ENCODE data around the gene THSD4.

GRCh38 chr15:71501344-71502076, 386.2 kb downstream of the THSD4 start:
- TF ChIP-seq CTCF (optimal IDR thresholded peaks at IDR 0.05 in 1 of 3, IDR thresholded peaks at IDR 0.05 in 1 of 3, conservative IDR thresholded peaks at IDR 0.05 in 1 of 3; ENCODE audit: extremely low read depth in 1 of 3, insufficient read depth in 2 of 3, low read length in 3 of 3) (no peak), EZH2 (IDR thresholded peaks at IDR 0.05; ENCODE audit: low read length) (no peak)
